Fibroblast of skin of abdomen (primary cell): Measurements from ENCODE around the gene OSGIN1.
A peak's percentile ranks its signal among the peaks of the same experiment; 100 is the strongest.
"Not testable (repeated sequence)": the region's sequence is repeated elsewhere in the genome, so short reads cannot be mapped to it uniquely, and the experiment has no call there.

Source experiments
- DNase-seq: peaks from one replicate; pipeline ENCODE4 v3.0.0-alpha.2; 2013

OSGIN1 gene

DNA sequence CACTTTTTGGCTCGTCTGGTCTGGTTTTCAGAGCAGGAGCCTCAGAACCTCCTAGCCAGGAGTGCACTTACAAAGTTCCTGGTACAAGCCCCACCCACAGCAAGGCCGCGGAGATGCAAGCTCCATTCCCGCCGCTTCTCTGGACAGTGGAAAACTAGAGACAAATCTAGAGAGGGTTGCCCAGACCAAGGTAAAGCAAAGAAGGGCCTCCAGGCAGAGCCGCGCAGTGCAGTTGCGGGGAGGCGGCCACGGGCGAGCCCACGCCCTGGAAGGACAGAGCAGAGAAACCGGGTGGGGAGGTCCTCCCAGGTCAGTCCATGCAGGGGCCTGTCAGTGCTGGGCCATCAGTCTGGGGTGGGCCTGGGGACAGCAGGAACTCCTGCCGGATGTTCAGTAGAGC lies 11.0 kb upstream of the OSGIN1 start:
- DNase-seq: no peak

DNA sequence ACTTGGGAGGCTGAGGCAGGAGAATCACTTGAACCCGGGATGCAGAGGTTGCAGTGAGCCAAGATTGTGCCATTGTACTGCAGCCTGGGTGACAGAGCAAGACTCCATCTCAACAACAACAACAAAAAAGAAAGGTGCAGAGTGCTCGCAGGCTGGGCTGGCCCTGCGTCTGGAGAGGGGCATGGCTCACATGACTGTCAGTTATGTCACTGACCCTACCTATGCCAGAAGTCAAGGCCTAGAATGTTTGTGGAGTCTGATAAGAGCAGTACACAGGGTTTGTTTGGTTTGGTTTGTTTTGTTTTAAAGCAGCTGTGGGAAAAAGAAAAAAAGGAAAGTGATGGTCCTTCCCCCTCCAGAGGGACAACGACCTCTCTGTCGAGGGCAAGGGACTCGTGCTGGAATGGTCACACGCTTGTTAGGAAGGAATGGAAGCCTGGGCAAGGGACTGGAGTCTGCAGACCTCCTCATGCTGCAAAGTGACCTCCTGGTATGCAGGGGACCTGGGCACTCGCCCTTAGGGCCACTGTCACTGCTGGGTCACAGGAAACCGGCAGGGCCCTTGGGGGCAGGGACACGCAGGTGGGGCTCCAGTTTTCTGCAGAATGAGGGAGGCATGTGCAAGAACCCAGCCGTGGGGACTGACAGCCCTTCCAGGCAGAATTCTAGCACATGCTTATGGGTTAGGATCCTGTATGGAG lies 10.1 kb upstream of the OSGIN1 start:
- DNase-seq: no peak

DNA sequence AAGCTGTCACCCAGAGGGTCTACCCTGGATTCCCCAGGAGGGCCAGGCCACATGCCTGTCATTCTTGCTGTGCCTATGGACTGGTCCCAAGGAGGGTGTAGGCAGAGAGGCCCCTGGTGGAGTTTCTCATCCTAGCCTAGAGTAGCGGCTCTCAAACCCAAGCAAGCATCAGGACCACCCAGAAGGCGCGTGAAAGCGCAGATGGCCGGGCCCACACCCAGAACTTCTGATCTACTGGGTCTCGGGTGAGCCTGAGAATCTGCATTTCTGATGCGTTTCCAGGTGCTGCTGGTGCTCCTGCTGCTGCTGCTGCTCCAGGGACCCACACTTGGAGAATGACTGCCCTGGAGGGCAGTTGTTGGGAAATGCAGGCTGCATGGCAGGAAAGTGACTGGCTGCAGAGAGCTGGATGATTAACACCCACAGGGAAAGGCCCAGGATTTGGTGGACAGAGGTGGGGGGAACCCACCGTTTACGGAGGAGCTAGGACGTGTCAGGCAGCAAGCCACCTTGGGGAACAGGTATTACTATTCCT lies 9.5 kb upstream of the OSGIN1 start:
- DNase-seq: no peak

DNA sequence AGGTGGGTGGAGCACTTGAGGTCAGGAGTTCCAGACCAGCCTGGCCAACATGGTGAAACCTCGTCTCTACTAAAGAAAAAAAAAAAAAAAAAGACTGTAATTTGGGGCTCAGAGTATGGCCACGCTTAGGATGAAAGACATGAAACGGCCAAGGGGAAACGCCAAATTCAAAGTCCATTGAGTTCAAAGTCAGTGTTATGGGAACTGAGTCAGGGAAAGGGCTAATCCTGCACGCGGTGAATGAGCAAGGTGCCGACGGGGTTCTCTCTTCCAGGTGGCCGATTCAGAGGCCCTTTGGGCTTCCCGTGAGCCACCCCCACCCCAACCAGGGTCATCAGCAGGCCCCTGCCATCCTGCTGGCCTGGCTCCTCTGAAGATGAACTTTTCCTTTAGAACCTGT lies 7.5 kb upstream of the OSGIN1 start:
- DNase-seq: no peak

DNA sequence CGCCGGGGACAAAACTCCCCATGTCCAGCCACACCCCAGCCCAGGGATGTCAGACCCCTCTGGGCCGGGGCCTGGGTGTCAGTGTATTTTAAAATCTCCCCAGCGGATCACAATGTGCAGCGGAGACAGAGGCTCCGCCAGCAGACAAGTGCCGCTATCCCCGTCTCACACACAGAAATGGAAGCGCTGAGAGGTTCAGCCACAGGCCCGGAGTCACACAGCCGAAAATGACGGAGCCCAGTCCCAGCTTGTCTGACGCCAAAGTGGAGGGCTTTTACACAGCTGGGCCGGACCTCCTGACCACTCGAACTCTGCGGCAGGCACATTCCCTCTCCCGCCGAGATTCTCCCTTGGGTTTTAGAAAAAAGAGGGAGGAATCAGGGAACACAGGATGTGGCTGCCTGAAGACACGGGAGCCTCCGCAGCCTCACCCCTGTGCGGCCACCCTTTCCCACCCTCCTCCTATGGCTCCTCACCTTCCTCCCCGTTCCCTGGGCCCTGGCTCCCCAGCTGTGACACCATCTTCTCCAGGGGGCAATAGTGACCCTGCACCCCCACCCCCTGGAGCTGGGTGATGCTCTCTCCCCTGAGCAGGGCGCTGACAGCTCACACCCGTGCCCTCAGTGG lies 6.8 kb upstream of the OSGIN1 start:
- DNase-seq: no peak

DNA sequence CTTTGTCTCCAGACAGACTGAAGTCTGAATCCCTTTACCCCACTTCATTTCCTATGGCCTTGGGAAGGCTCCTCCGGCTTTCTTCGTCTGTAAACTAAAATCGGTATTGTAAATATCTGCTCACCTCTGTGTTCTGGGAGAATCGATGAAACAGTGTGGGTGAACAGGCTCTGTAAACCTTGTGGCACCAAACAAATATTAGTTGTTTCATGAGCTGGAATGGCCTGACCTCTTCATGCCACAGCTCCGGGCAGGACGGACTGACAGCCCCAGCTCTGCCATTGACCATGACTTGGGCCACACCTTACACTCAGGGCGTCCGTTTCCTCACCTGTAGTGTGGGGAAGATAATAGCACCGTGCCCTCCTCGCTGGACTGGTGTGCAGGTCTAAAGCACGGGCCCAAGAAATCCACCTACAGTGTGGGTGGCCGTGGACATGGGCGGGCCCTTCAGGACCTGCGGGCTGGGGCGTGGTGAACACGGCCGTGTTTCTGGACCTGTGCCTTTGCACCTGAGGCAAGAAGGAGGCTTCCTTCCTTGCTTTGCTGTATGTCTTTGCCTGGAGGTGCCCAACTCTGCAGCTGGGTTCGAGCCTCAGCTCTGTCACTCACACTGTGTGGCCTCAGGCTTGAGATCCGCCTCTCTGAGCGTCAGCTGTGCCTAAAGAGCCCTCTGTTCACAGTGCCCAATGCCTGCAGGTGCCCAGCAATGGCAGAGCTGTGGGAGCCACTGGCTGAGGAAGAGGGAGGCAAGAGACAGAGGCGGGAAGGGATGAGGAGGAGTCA lies 6.1 kb upstream of the OSGIN1 start:
- DNase-seq: no peak

DNA sequence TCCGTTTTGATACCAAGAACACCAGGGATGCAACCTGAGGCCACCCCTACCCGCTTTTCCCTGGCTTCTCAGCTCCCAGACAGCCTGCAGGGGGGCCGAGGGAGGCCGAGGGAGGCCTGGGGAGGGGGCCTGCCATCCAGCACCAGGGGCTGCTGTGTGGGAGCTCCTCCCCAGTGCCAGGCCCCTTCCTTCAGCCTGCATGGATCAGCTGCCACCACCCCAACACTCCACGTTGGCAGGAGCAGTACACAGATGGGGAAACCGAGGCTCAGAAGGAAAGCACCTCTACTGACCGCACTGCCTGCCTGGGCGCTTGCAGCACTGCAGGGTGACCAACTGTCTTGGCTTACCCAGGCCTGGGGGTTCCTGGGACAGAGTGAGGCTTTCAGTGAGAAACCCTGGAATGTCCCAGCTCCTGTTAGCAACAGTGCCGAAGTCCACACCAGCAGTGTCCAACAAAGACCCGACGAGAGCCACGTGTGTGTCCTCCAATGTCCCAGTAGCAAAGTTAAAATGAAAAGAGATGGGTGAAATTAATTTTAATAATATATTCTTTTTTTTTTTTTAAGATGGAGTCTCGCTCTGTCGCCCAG lies 5.3 kb upstream of the OSGIN1 start:
- no peak for DNase-seq

DNA sequence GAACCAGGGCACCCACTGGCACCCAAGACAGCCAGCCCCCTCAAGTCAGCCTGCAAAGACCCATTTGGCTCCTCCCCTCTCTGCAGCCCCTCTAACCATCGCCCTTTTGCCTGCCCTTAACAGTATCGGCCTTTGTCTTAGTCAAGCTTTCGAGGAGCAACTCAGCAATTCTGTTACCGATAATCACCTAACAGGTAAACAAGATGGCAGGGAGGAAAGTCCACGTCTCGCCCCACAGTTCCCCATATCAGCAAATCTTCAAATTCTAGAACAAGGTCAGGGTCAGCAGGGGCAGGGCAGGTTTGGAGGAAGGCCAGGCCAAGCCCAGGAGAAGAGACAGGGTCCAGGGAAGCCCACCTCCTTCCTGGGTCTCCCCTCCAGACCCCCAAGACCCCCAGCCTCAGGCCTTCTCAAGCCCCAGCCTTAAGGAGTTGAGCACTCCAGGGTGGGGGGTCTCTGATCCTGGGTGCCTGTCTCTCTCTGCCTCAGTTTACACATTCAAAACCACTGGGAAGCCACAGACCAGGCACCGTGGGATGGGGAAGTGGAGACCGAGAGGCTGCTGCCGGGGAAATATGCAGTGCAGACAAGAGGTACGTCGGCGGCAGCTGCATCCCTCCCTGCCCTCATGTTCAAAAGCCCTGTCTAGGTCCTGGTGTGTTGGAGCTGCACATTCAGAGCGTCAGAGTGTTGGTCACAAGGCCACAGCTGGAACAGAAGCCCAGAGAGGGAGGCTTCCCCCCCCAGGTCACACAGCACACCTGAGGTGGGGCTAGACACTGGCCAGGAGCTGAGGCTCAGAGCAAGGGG lies 3.9 kb upstream of the OSGIN1 start:
- DNase-seq: no peak

DNA sequence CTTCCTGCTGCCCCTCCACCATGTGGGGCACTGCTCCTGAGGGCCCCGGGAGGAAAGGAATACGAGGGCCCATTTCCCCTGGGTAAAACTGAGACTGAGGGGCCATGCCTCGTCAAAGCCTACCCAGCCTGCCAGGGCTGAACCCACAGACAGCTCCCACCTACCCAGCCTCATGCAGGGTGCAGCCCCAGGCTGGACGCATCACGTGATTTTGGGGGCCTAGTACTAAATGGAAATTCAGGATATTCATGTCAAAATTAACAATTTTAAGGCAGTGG lies 3.4 kb upstream of the OSGIN1 start:
- DNase-seq: no peak

DNA sequence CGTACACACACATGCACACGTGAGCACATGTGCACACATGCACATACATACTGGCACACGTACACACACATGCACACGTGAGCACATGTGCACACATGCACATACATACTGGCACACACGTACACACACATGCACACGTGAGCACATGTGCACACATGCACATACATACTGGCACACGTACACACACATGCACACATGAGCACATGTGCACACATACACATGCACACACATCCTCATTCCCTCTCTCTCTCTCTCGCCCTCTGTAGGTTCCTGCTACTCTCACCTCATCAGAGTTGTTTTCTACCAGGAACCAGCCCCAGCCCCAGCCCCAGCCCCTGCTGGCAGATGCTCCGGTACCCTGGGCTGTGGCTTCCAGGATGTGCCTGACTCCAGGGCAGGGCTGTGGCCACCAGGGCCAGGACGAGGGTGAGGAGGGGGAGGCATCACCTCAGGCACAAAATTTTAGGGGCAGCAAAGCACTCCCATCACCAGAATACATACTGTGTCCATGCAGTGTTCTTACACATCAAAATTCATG lies 2.1 kb upstream of the OSGIN1 start:
- DNase-seq: not testable (repeated sequence)

DNA sequence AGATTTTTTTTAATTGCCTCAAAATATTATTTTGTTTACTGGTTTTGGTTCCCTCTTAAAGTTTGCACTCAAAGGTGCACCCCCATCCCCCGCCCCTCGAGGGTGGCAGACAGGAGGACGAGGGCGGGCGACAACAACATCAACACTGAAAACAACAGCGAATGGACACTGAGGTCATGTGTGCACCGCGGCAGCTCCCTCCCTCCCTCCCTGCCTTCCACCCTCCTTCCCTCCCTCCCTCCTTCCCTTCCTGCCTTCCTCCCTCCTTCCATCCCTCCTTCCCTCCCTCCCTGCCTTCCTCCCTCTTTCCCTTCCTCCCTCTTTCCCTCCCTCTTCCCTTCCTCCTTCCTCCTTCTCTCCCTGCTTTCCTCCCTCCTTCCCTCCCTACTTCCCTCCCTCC lies 1.5 kb upstream of the OSGIN1 start:
- no peak for DNase-seq

DNA sequence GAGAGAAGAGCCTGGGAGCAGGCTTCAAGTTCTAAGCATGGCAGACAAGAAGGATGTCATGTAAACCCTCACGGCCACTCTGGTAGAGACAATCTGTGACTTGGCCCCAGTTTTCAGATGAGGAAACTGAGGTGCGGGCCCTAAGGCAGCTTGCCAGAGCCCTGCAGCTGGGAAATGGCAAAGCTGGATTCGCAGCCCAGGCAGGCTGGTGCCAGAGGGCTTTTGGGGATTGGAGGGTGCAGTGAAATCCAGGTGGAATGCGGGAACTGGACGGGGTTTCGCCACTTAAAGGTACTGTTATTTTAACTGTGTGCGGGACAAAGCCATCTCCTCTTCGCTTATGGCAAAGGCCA lies 477 bp upstream of the OSGIN1 start:
- no peak for DNase-seq

DNA sequence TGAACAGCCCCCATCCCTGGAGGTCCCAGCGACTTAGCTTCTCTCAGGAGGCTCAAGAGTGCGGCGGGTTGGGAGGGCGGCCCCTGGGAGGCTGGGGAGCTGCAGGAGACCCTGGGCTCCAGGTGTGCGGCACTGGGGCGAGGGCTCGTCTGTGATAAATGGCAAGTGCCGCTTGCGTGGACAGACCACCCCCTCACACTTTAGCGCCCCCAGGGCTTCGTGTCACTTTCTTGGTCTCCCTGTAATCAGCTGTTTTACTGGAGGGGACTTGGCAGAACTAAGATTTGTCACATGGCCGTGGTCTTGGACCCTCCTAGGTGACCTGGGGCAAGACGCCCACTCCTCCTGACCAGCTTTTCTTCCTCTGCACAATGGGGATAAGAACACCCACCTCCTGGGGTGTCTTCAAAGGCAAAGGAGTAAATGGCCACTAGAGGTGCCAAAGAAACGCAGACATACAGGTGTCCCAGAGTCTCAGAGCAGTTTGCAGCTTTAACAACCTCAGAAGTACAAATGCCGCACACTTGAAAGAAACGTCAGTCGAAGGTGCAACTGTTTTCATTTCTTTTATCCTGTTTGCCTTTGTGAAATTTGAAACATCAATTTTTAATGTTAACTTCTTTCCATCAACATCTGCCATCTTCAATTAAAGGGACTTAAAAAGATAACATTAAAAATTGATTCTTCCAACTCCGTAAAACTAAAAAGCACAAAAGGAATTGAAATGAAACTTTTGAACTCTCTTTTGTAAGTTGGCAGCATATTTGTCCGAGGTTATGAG lies 946 bp downstream of the OSGIN1 start:
- DNase-seq: peak; percentile 17

DNA sequence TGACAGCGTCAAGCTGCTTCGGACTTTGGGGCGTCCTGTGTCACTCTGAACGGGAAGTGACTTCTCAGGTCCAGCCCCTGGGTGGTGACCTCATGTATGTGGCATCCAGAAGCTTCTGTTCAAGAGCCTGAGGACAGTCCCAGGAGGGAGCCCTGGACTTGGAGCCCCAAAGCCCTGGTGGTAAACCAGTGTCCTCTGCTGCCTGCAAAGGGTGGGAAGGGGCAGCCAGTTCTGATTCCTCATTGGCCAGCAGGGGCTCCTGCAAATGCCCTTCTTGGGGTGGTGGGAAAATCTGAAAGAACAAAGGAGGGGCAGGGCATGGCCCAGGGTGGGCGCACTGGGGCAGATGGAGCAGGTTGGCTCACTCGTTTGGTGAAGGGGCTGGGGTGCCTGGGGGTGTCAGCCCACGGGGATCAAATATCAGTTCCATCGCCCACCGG lies 1.6 kb downstream of the OSGIN1 start:
- peak; percentile 38 for DNase-seq

DNA sequence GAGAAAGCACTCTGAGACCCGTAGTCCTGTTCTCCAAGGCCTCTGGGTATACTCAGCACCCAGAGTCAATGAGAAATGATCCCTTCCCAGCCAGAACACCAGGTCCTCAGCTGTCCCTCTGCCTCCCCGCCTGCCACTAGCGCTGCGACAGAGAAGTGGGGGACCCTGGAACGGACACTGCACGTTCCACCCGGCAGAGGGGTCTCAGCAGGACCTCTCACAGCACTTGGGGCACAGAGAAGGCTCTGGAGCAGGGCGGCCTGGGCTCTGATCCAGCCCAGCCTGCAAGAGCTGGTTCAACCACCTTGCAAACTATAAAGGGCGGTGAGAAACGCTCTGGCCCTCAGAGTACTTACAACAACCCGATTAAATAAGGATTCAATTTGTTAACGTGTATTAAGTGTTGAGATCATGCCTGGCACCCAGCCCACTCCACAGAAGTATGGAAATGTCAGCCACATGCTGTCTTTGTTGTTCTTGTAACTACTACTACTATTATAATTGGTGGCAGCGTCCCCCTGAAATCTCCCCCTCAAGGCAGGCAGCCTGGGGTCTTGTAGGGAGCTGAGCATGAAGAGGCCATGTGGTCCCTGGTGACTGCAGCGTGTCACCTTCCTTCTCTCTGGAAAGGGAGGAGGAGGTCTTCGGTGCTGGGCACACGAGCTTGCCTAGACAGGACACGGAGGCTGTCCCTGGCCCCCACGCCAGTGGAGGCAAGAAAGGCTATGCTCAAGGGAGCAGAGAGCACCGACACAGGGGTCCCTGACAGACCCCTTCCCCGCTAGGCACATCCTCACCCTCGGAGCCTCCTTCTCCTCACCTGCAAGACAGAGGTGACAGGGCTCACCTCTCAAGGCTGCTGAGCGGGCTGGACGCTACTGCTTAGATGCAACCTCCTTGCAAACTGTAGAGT lies 2.4 kb downstream of the OSGIN1 start:
- peak; percentile 57 for DNase-seq

DNA sequence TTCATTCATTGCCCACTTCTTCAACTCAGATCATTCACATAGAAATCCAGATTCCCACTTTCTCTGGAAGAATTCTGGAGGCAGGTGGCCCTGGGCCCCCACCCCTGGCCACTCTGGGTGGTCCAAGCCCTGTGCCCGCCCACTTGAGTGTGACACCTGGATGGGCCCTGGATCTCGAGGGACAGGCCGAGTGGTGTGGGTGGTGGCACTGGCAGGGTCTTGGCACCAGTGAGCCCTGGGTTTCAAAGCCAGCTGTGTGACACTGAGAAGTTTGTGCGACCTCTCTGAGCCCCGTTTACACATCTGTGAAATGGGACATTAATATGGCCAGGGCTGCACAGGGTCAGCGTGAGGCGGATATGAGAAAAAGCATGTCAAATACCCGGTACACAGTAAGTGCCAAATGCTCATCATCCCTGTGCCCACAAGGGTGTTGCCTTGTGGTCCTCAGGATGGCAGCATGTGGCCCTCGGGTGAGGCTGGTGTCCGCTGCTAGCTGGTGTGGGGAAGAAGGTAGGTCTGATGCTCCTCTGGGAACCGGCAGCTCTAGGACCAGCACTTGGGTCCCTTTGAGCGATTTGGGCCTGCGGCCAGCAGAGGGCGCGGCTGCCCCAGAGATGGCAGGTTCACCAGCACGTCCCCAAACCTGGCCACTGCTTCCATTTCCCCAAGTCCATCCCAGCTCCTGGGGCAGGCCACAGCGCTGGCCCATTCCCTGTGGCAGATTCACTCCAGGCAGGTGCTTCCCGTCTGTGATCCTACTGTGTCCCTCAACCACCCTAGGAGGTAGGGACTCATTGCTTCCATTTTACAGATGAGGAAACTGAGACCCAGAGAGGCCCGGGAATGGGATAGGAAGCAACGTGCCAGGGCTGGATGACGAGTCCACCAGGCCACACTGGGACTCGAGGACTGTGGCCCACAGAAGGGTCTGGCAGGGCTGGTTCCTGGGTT lies 3.6 kb downstream of the OSGIN1 start:
- DNase-seq: peak; percentile 68

DNA sequence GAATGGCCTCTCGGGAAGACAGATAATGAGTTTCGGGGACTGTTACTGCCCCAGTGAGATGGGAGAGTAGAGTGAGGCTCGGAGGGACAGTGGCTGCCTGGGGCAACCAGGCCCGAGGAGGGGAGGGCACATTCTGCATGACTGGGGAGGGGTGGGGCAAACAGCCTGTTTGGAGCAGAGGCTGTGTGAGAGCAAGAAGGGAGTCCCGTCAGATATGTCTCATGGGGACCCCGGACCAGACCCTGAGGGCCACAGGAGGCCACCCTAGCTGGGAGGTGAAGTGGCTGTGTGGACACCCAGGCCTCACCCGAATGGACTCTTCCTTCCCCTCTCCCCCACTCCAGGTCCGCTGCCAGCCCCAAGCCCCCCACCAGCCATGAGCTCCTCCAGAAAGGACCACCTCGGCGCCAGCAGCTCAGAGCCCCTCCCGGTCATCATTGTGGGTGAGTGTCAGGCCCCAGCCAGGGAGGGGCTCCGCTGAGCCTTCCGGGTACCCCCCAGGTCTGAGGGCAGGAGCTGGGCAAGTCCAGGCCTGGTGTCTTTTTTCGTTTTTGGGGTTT lies 4.3 kb downstream of the OSGIN1 start:
- no peak for DNase-seq

DNA sequence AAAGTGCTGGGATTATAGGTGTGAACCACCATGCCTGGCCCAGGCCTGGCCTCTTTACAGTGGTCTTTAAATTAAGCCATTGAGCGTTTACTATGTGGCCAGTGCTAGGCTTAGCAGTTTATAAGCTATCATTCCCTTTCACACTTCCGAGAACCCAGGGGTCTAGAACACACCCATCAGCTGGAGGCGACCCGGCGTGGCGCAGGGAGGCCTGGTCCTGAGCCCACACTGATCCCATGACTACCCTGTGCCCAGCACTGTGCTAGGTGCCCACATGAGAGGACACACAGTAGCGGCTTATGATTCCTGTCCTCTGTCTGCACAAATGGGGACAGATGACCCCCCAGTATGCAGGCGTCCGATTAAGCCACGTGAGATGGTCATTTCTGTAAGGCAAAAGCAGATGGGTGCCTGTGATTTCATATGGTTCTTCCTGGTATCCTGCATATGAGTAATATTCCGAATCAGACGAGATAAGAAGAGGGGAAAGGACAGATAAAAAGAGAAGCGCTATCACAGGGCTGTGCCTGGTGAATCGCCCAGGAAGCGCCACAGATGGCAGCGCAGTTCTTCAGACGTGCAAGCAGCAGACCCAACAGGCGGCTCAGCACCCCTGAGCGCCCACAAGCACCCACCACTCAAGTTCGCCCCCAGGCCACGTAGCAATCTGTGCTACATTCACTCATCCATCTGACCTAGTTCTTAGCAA lies 5.3 kb downstream of the OSGIN1 start:
- no peak for DNase-seq
